Stimulated activated CD4-positive, alpha-beta T cell treated with anti-CD3 and anti-CD28 coated beads, Interleukin-12 subunit alpha, Interleukin-12 subunit beta, amount 100 ng/mL, for 4 hours (primary cell): Measurements from ENCODE around the gene TAOK3.
A peak's percentile ranks its signal among the peaks of the same experiment; 100 is the strongest.

ENCODE experiments used
- DNase-seq: peaks from one replicate; pipeline ENCODE4 v3.0.0-alpha.2; 2020

TAOK3 gene

GRCh38 chr12:118126119-118126757, 246.5 kb downstream of the TAOK3 start:
- DNase-seq, result no peak

GRCh38 chr12:118125743-118126118, 247.0 kb downstream of the TAOK3 start:
- DNase-seq, result no peak

GRCh38 chr12:118124333-118124874, 248.3 kb downstream of the TAOK3 start:
- DNase-seq, result no peak

- no peak for DNase-seq
Measured at GRCh38 chr12:118122264-118122663, 250.4 kb downstream of the TAOK3 start.

- DNase-seq, result peak; percentile 57
Measured at GRCh38 chr12:118120579-118121363, 251.9 kb downstream of the TAOK3 start.

GRCh38 chr12:118119449-118119879, 253.2 kb downstream of the TAOK3 start:
- DNase-seq, result no peak

GRCh38 chr12:118109088-118109487, 263.6 kb downstream of the TAOK3 start:
- no peak for DNase-seq

- no peak for DNase-seq
Measured at GRCh38 chr12:118107694-118108093, 265.0 kb downstream of the TAOK3 start.

GRCh38 chr12:118107011-118107410, 265.7 kb downstream of the TAOK3 start:
- DNase-seq, result no peak

- DNase-seq, result peak; percentile 5
Measured at GRCh38 chr12:118103601-118104382, 268.9 kb downstream of the TAOK3 start, which contains the start of gene VSIG10. TSS of gene VSIG10 (minus strand) at chr12:118104011. CDS start at chr12:118103671, 340 bp downstream.

- DNase-seq, result peak; percentile 6
Measured at GRCh38 chr12:118103201-118103600, 269.5 kb downstream of the TAOK3 start.

- no peak for DNase-seq
Measured at GRCh38 chr12:118102609-118103008, 270.1 kb downstream of the TAOK3 start.

- no peak for DNase-seq
Measured at GRCh38 chr12:118102070-118102469, 270.6 kb downstream of the TAOK3 start.

GRCh38 chr12:118101051-118101450, 271.7 kb downstream of the TAOK3 start:
- no peak for DNase-seq
